ENCODE data around the gene CT45A5. TPM values are rescaled to one million over a fixed set of nuclear protein-coding genes. Genes with fewer than 3 reads are reported as not detected.
"Not testable (repeated sequence)": the region's sequence is repeated elsewhere in the genome, so short reads cannot be mapped to it uniquely, and the experiment has no call there.

Gene CT45A5, protein sequence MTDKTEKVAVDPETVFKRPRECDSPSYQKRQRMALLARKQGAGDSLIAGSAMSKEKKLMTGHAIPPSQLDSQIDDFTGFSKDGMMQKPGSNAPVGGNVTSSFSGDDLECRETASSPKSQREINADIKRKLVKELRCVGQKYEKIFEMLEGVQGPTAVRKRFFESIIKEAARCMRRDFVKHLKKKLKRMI
- not detected in 2 replicates for total RNA-seq (ENCODE audit: low replicate concordance)

DNA sequence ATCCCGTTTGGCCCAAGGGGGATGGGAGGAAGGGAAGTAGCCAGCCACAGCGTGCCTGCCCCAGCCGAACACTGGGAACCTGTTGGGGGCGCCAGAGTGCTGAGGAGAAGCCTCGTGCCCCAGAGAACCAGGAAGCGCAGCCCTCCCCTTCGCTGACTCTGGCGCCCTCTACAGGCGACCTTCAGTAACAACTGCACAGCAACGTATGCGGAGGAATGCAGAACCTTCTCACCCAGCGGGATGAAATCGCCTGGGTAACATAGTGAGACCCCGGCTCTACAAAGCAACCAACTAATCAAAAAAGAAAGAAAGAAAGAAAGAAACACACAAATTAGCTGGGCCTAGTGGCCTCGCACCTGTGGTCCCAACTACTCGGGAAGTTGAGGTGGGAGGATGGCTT lies at the start of gene CT45A5:
Gene CT45A5, minus strand, starts transcription at position 101 of the 400 bp plus-strand sequence. CDS start 3,774 bp downstream, outside the sequence.
- H3F3A ChIP-seq (ENCODE audit: low read depth); H3K27ac Mint-ChIP-seq; H3K4me3 Mint-ChIP-seq; H3K4me2 ChIP-seq; H2AFZ ChIP-seq (replicated peaks); H3K4me1 Mint-ChIP-seq; H3K27me3 ChIP-seq; H3K9me3 ChIP-seq (ENCODE audit: low read depth); H3K27me3 Mint-ChIP-seq (ENCODE audit: insufficient read depth, low read depth); H3K9ac ChIP-seq; H3K36me3 ChIP-seq; DNase-seq (ENCODE audit: low spot score); H3K79me2 ChIP-seq (ENCODE audit: low read depth); H3K27ac ChIP-seq; H3K4me1 ChIP-seq; H3K36me3 Mint-ChIP-seq; H4K20me1 ChIP-seq (ENCODE audit: low read depth); H3K9me3 Mint-ChIP-seq; H3K4me3 ChIP-seq: not testable (repeated sequence)

DNA sequence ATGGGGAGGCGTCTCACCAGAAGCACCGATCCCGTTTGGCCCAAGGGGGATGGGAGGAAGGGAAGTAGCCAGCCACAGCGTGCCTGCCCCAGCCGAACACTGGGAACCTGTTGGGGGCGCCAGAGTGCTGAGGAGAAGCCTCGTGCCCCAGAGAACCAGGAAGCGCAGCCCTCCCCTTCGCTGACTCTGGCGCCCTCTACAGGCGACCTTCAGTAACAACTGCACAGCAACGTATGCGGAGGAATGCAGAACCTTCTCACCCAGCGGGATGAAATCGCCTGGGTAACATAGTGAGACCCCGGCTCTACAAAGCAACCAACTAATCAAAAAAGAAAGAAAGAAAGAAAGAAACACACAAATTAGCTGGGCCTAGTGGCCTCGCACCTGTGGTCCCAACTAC lies 34.6 kb upstream of the CT45A5 start, which contains the start of gene CT45A2:
Gene CT45A2, minus strand, starts transcription at position 101 of the 400 bp plus-strand sequence. CDS start 3,747 bp downstream, outside the sequence.
- H3K4me3 Mint-ChIP-seq; H3F3A ChIP-seq (ENCODE audit: low read depth); H3K9me3 ChIP-seq (ENCODE audit: low read depth); H3K27me3 ChIP-seq; H3K36me3 ChIP-seq; H3K4me3 ChIP-seq; H3K9me3 Mint-ChIP-seq; H3K27me3 Mint-ChIP-seq (ENCODE audit: insufficient read depth, low read depth); H3K4me2 ChIP-seq; DNase-seq (ENCODE audit: low spot score); H3K27ac ChIP-seq; H3K4me1 ChIP-seq; H3K79me2 ChIP-seq (ENCODE audit: low read depth); H3K27ac Mint-ChIP-seq; H4K20me1 ChIP-seq (ENCODE audit: low read depth); H3K9ac ChIP-seq; H2AFZ ChIP-seq (replicated peaks); H3K4me1 Mint-ChIP-seq; H3K36me3 Mint-ChIP-seq: not testable (repeated sequence)

DNA sequence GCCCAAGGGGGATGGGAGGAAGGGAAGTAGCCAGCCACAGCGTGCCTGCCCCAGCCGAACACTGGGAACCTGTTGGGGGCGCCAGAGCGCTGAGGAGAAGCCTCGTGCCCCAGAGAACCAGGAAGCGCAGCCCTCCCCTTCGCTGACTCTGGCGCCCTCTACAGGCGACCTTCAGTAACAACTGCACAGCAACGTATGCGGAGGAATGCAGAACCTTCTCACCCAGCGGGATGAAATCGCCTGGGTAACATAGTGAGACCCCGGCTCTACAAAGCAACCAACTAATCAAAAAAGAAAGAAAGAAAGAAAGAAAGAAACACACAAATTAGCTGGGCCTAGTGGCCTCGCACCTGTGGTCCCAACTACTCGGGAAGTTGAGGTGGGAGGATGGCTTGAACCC lies 17.4 kb upstream of the CT45A5 start, which contains the start of gene CT45A6:
Gene CT45A6, minus strand, starts transcription at position 101 of the 400 bp plus-strand sequence. CDS start 3,794 bp downstream, outside the sequence.
- not testable (repeated sequence) for H3K27ac ChIP-seq; H3K9ac ChIP-seq; H3K4me3 Mint-ChIP-seq; H3K27me3 ChIP-seq; H3K4me2 ChIP-seq; DNase-seq (ENCODE audit: low spot score); H3K4me1 ChIP-seq; H4K20me1 ChIP-seq (ENCODE audit: low read depth); H2AFZ ChIP-seq (replicated peaks); H3K9me3 Mint-ChIP-seq; H3K4me1 Mint-ChIP-seq; H3F3A ChIP-seq (ENCODE audit: low read depth); H3K27me3 Mint-ChIP-seq (ENCODE audit: insufficient read depth, low read depth); H3K36me3 ChIP-seq; H3K36me3 Mint-ChIP-seq; H3K79me2 ChIP-seq (ENCODE audit: low read depth); H3K9me3 ChIP-seq (ENCODE audit: low read depth); H3K27ac Mint-ChIP-seq; H3K4me3 ChIP-seq

DNA sequence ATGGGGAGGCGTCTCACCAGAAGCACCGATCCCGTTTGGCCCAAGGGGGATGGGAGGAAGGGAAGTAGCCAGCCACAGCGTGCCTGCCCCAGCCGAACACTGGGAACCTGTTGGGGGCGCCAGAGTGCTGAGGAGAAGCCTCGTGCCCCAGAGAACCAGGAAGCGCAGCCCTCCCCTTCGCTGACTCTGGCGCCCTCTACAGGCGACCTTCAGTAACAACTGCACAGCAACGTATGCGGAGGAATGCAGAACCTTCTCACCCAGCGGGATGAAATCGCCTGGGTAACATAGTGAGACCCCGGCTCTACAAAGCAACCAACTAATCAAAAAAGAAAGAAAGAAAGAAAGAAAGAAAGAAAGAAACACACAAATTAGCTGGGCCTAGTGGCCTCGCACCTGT lies 17.2 kb downstream of the CT45A5 start, which contains the start of gene CT45A3:
Gene CT45A3, minus strand, starts transcription at position 101 of the 400 bp plus-strand sequence. CDS start 3,747 bp downstream, outside the sequence.
- H3K9ac ChIP-seq; H3K4me2 ChIP-seq; H3F3A ChIP-seq (ENCODE audit: low read depth); H3K27ac Mint-ChIP-seq; H3K4me1 Mint-ChIP-seq; H3K4me1 ChIP-seq; H3K79me2 ChIP-seq (ENCODE audit: low read depth); H3K4me3 Mint-ChIP-seq; H3K27ac ChIP-seq; H3K27me3 ChIP-seq; H3K36me3 Mint-ChIP-seq; H3K9me3 ChIP-seq (ENCODE audit: low read depth); H3K36me3 ChIP-seq; H3K9me3 Mint-ChIP-seq; H2AFZ ChIP-seq (replicated peaks); DNase-seq (ENCODE audit: low spot score); H3K27me3 Mint-ChIP-seq (ENCODE audit: insufficient read depth, low read depth); H4K20me1 ChIP-seq (ENCODE audit: low read depth); H3K4me3 ChIP-seq: not testable (repeated sequence)

DNA sequence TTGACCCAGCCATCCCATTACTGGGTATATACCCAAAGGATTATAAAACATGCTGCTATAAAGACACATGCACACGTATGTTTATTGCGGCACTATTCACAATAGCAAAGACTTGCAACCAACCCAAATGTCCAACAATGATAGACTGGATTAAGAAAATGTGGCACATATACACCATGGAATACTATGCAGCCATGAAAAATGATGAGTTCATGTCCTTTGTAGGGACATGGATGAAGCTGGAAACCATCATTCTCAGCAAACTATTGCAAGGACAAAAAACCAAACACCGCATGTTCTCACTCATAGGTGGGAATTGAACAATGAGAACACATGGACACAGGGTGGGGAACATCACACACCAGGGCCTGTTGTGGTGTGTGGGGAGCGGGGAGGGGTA lies 40.6 kb downstream of the CT45A5 start:
- not testable (repeated sequence) for H3K27me3 ChIP-seq; H3K4me1 ChIP-seq; H2AFZ ChIP-seq (replicated peaks); H3K4me3 ChIP-seq; H3K4me1 Mint-ChIP-seq; H3K27ac ChIP-seq; H3K27ac Mint-ChIP-seq; DNase-seq (ENCODE audit: low spot score); H3K36me3 Mint-ChIP-seq; H3K4me2 ChIP-seq; H3K27me3 Mint-ChIP-seq (ENCODE audit: insufficient read depth, low read depth); H3F3A ChIP-seq (ENCODE audit: low read depth); H3K9me3 Mint-ChIP-seq; H3K9ac ChIP-seq; H3K79me2 ChIP-seq (ENCODE audit: low read depth); H3K36me3 ChIP-seq; H4K20me1 ChIP-seq (ENCODE audit: low read depth); H3K4me3 Mint-ChIP-seq; H3K9me3 ChIP-seq (ENCODE audit: low read depth)

DNA sequence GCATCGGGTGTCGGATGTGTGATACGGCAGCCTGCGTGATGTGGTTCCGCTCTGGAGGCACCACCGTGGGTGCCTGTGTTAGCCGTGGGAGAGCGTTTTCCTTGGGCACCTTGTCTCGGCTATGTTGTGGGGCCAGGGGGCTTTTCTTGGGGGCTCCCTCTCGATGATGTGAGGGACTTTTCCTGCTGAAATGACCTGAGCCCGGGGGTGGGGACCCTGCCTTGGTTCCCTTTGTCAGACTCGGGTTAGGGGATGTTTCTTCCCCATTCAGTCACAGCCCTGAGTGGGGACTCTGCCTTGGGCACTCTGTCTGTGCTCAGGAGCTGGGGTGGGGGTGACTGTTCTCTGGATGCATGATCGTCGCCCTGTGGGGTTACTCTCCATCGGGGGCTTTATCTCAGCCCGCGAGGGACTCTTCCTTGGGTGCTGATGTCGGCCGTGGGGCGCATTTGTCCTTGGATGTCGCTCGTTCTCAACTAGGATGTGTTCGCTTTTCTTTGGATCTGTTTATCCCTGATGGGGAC lies 44.0 kb downstream of the CT45A5 start:
- Mint-ChIP-seq H3K27ac (no peak overlapping the region), H3K9me3 (peaks cover 6% of the 10 kb centered on the region), H3K27me3 (ENCODE audit: insufficient read depth, low read depth) (peaks cover 4% of the 10 kb centered on the region), H3K36me3 (no peaks in the 10 kb centered on the region), H3K4me3 (no peak overlapping the region), H3K4me1 (no peaks in the 10 kb centered on the region)
- no peak overlapping the region for H3K4me2 ChIP-seq
- no peaks in the 10 kb centered on the region for H3F3A ChIP-seq (ENCODE audit: low read depth)
- no peak overlapping the region for H3K9ac ChIP-seq
- H2AFZ ChIP-seq (replicated peaks) = no peak overlapping the region
- no peak overlapping the region for H3K4me3 ChIP-seq
- peaks cover 8% of the 10 kb centered on the region for H3K9me3 ChIP-seq (ENCODE audit: low read depth)
- H3K36me3 ChIP-seq = no peaks in the 10 kb centered on the region
- no peaks in the 10 kb centered on the region for H3K4me1 ChIP-seq
- H4K20me1 ChIP-seq (ENCODE audit: low read depth) = no peaks in the 10 kb centered on the region
- H3K27me3 ChIP-seq = no peaks in the 10 kb centered on the region
- TF ChIP-seq, protein P1, sequence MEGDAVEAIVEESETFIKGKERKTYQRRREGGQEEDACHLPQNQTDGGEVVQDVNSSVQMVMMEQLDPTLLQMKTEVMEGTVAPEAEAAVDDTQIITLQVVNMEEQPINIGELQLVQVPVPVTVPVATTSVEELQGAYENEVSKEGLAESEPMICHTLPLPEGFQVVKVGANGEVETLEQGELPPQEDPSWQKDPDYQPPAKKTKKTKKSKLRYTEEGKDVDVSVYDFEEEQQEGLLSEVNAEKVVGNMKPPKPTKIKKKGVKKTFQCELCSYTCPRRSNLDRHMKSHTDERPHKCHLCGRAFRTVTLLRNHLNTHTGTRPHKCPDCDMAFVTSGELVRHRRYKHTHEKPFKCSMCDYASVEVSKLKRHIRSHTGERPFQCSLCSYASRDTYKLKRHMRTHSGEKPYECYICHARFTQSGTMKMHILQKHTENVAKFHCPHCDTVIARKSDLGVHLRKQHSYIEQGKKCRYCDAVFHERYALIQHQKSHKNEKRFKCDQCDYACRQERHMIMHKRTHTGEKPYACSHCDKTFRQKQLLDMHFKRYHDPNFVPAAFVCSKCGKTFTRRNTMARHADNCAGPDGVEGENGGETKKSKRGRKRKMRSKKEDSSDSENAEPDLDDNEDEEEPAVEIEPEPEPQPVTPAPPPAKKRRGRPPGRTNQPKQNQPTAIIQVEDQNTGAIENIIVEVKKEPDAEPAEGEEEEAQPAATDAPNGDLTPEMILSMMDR (IDR thresholded peaks at IDR 0.05) = no peak
- TF ChIP-seq EZH2phosphoT487 (IDR thresholded peaks at IDR 0.05) = no peak
- no peak for TF ChIP-seq EZH2 (IDR thresholded peaks at IDR 0.05)
- no peaks in the 10 kb centered on the region for H3K79me2 ChIP-seq (ENCODE audit: low read depth)
- no peak for DNase-seq (ENCODE audit: low spot score)
- no peak overlapping the region for H3K27ac ChIP-seq

All from neural progenitor cell (in vitro differentiated cells).